ENCODE results near the gene IGLL1. TPM values are rescaled to one million over a fixed set of nuclear protein-coding genes. Genes with fewer than 3 reads are reported as not detected.
"Not testable (repeated sequence)": the region's sequence is repeated elsewhere in the genome, so short reads cannot be mapped to it uniquely, and the experiment has no call there.

The IGLL1 gene
- total RNA-seq, 4 donors from 2014 or later, result not detected

GRCh38 chr22:23574877-23575276 lies 5.2 kb downstream of the IGLL1 start:
- 50% methylated on average over 2 of the region's 8 CpGs; no CpG with 5 or more reads in 1 of the 2 donors for WGBS, 2 donors (ENCODE audit: low coverage in 1 of 2)
- H3K4me1 ChIP-seq, result no peaks in the 10 kb centered on the region
- no peak for ATAC-seq

GRCh38 chr22:23574371-23574811 lies 5.7 kb downstream of the IGLL1 start:
- Histone ChIP-seq H3K4me1 (no peaks in the 10 kb centered on the region), H3K27me3 (peaks cover 16% of the 10 kb centered on the region), H3K9me3 (no peaks in the 10 kb centered on the region), H3K27ac (no peak overlapping the region), H3K36me3 (no peaks in the 10 kb centered on the region), H3K4me3 (no peak overlapping the region)
- no peak for ATAC-seq
- WGBS, 2 donors (ENCODE audit: low coverage in 1 of 2), result no CpG with 5 or more reads among the region's 4 CpGs
- TF ChIP-seq POLR2AphosphoS5 (IDR thresholded peaks at IDR 0.05) (no peak), CTCF (IDR thresholded peaks at IDR 0.05) (no peak), POLR2A (IDR thresholded peaks at IDR 0.05) (no peak)

More at GRCh38 chr22:23574877-23575276, 5.2 kb downstream of the IGLL1 start:
- Histone ChIP-seq H3K9me3 (no peaks in the 10 kb centered on the region), H3K4me3 (no peak overlapping the region), H3K36me3 (no peaks in the 10 kb centered on the region), H3K27ac (no peak overlapping the region), H3K27me3 (peaks cover 17% of the 10 kb centered on the region)
- TF ChIP-seq POLR2AphosphoS5 (IDR thresholded peaks at IDR 0.05) (no peak), POLR2A (IDR thresholded peaks at IDR 0.05) (no peak), CTCF (IDR thresholded peaks at IDR 0.05) (no peak), EP300 (IDR thresholded peaks at IDR 0.05) (no peak)

GRCh38 chr22:23573701-23574235 lies 6.3 kb downstream of the IGLL1 start:
- H3K36me3 ChIP-seq, H3K27ac ChIP-seq, ATAC-seq, H3K9me3 ChIP-seq, H3K4me1 ChIP-seq, H3K4me3 ChIP-seq: not testable (repeated sequence)
- peaks cover 10% of the 10 kb centered on the region for H3K27me3 ChIP-seq
- no CpG with 5 or more reads among the region's 8 CpGs for WGBS, 2 donors (ENCODE audit: low coverage in 1 of 2)

- not testable (repeated sequence) for H3K4me3 ChIP-seq, H3K27ac ChIP-seq, H3K4me1 ChIP-seq, H3K9me3 ChIP-seq, H3K27me3 ChIP-seq, ATAC-seq, H3K36me3 ChIP-seq
- WGBS, 2 donors (ENCODE audit: low coverage in 1 of 2), result 94% methylated on average over 3 of the region's 13 CpGs; no CpG with 5 or more reads in 1 of the 2 donors
These were observed 7.0 kb downstream of the IGLL1 start for GRCh38 chr22:23573106-23573505.

- H3K4me3 ChIP-seq, result no peak overlapping the region
- H3K27me3 ChIP-seq, result peaks cover 12% of the 10 kb centered on the region
- peaks cover 0 to 3% (median under 1%) of the 10 kb centered on the region in 3 donors for H3K4me1 ChIP-seq
- no peaks in the 10 kb centered on the region for H3K36me3 ChIP-seq
- WGBS, 2 donors (ENCODE audit: low coverage in 1 of 2), result 65 to 83% methylated on average over 3 of the region's 4 CpGs
- H3K27ac ChIP-seq, result no peak overlapping the region
- ATAC-seq, result no peak
- TF ChIP-seq POLR2A (IDR thresholded peaks at IDR 0.05), result no peak
- TF ChIP-seq EP300 (IDR thresholded peaks at IDR 0.05), result no peak
- TF ChIP-seq CTCF (IDR thresholded peaks at IDR 0.05), result no peak
- TF ChIP-seq POLR2AphosphoS5 (IDR thresholded peaks at IDR 0.05), result no peak
- no peaks in the 10 kb centered on the region for H3K9me3 ChIP-seq
These were observed 8.6 kb downstream of the IGLL1 start for GRCh38 chr22:23571486-23571885.

GRCh38 chr22:23570681-23571080 lies 9.4 kb downstream of the IGLL1 start:
- peaks cover 0 to 11% (median 8%) of the 10 kb centered on the region in 3 donors for H3K4me1 ChIP-seq
- no peak overlapping the region for H3K4me3 ChIP-seq
- TF ChIP-seq POLR2AphosphoS5 (IDR thresholded peaks at IDR 0.05), result no peak
- H3K27ac ChIP-seq, result no peak overlapping the region
- peaks cover 17% of the 10 kb centered on the region for H3K27me3 ChIP-seq
- no peak for ATAC-seq
- H3K9me3 ChIP-seq, result no peaks in the 10 kb centered on the region
- 90% methylated on average over 3 of the region's 8 CpGs; no CpG with 5 or more reads in 1 of the 2 donors for WGBS, 2 donors (ENCODE audit: low coverage in 1 of 2)
- no peaks in the 10 kb centered on the region for H3K36me3 ChIP-seq
